ENCODE data around the gene FKBP7.
"Not testable (repeated sequence)": the region's sequence is repeated elsewhere in the genome, so short reads cannot be mapped to it uniquely, and the experiment has no call there.

DNA sequence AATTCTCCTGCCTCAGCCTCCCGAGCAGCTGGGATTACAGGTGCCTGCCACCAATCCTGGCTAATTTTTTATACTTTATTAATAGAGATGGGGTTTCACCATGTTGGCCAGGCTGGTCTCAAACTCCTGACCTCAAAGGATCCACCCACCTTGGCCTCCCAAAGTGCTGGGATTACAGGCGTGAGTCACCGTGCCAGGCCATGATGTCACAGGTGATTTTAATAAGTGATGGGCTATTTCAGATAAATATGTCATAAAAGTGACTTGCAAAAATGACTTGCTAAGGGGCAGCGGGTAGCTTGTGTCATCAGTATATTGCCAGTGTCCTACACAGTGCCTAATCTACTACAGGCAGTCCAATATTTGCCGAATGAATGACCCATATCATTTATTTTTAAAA is 7.1 kb downstream of the FKBP7 start:
- TF ChIP-seq, protein P1, sequence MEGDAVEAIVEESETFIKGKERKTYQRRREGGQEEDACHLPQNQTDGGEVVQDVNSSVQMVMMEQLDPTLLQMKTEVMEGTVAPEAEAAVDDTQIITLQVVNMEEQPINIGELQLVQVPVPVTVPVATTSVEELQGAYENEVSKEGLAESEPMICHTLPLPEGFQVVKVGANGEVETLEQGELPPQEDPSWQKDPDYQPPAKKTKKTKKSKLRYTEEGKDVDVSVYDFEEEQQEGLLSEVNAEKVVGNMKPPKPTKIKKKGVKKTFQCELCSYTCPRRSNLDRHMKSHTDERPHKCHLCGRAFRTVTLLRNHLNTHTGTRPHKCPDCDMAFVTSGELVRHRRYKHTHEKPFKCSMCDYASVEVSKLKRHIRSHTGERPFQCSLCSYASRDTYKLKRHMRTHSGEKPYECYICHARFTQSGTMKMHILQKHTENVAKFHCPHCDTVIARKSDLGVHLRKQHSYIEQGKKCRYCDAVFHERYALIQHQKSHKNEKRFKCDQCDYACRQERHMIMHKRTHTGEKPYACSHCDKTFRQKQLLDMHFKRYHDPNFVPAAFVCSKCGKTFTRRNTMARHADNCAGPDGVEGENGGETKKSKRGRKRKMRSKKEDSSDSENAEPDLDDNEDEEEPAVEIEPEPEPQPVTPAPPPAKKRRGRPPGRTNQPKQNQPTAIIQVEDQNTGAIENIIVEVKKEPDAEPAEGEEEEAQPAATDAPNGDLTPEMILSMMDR (conservative IDR thresholded peaks at IDR 0.05; ENCODE audit: low read depth, low read length), result not testable (repeated sequence)
- not testable (repeated sequence) for TF ChIP-seq EZH2 (IDR thresholded peaks at IDR 0.05; ENCODE audit: borderline replicate concordance, low read depth, low read length, poor library complexity, severe bottlenecking)

Measured in A673 (cell line).